Upper lobe of left lung (tissue), 4 donors: ENCODE results near the gene NOL4L.

ENCODE experiments used
- CTCF ChIP-seq, 6 experiments: fragments of 450-650 bp in 4 of 6; fragments of 200-600 bp in 2 of 6; sonication (generic) in 2 of 6; IDR thresholded peaks; one replicate each; pipeline ENCODE4 v1.5.1; 2016 to 2019; ENCODE audit warnings: antibody characterized with exemption in 6 of 6
- POLR2AphosphoS5 ChIP-seq, 2 donors: sonication (generic); formaldehyde crosslinking; IDR thresholded peaks; one replicate each; pipeline ENCODE4 v1.5.1; 2017; ENCODE audit warnings: antibody characterized with exemption in 2 of 2

GRCh38 chr20:32512047-32512385 is 73.1 kb downstream of the NOL4L start:
- TF ChIP-seq CTCF (IDR thresholded peaks at IDR 0.05) (no peak), POLR2AphosphoS5 (IDR thresholded peaks at IDR 0.05) (no peak)
